ENCODE results near the gene MUC7. TPM values are rescaled to one million over a fixed set of nuclear protein-coding genes. Genes with fewer than 3 reads are reported as not detected.
A peak's percentile ranks its signal among the peaks of the same experiment; 100 is the strongest.

MUC7 gene
- total RNA-seq, 1 experiment from 2014 or later: not detected

GRCh38 chr4:70504733-70505132 lies 32.7 kb downstream of the MUC7 start:
- BruUV-seq (replicated peaks): no TSS peak
- no peaks in the 10 kb centered on the region for H3K36me3 Mint-ChIP-seq (ENCODE audit: insufficient read depth, unreplicated experiment)

GRCh38 chr4:70505151-70505748 lies 33.3 kb downstream of the MUC7 start:
- BruUV-seq (replicated peaks): no TSS peak
- H3K9me3 ChIP-seq: no peaks in the 10 kb centered on the region
- Mint-ChIP-seq H3K9me3 (ENCODE audit: unreplicated experiment) (no peaks in the 10 kb centered on the region), H3K27me3 (ENCODE audit: insufficient read depth, unreplicated experiment) (no peaks in the 10 kb centered on the region), H3K36me3 (ENCODE audit: insufficient read depth, unreplicated experiment) (no peaks in the 10 kb centered on the region), H3K4me3 (ENCODE audit: unreplicated experiment) (no peak overlapping the region), H3K4me1 (ENCODE audit: low read depth, unreplicated experiment) (no peaks in the 10 kb centered on the region), H3K27ac (ENCODE audit: unreplicated experiment) (no peak overlapping the region)
- H3K4me1 ChIP-seq: no peaks in the 10 kb centered on the region
- no peaks in the 10 kb centered on the region for H3K27me3 ChIP-seq (replicated peaks; ENCODE audit: control insufficient read depth, insufficient read depth, low read length)
- H3K36me3 ChIP-seq (ENCODE audit: control insufficient read depth, insufficient read depth, low read length): no peaks in the 10 kb centered on the region
- ChIA-PET POLR2A (no interaction called here), CTCF (no interaction called here)
- intact Hi-C loops (cut with micrococcal nuclease; ENCODE audit: unreplicated experiment): loop anchor here (1.0 to 2.0 kb wide), 5 partner anchors 54 to 624 kb away; no protein-coding TSS in a partner anchor
- H3K4me3 ChIP-seq (ENCODE audit: low read depth, low read length): no peak overlapping the region
- DNase-seq: peak; percentile 43 to 71
- peak; percentile 86 to 94 for TF ChIP-seq CTCF (IDR thresholded peaks at IDR 0.05; ENCODE audit: insufficient read depth in 1 of 2, low read depth in 1 of 2, low read length in 1 of 2, severe bottlenecking in 1 of 2, unreplicated experiment in 1 of 2)

More at GRCh38 chr4:70504733-70505132, 32.7 kb downstream of the MUC7 start:
- Mint-ChIP-seq H3K9me3 (ENCODE audit: unreplicated experiment) (no peaks in the 10 kb centered on the region), H3K27me3 (ENCODE audit: insufficient read depth, unreplicated experiment) (no peaks in the 10 kb centered on the region), H3K4me3 (ENCODE audit: unreplicated experiment) (no peak overlapping the region), H3K27ac (ENCODE audit: unreplicated experiment) (no peak overlapping the region), H3K4me1 (ENCODE audit: low read depth, unreplicated experiment) (no peaks in the 10 kb centered on the region)
- Histone ChIP-seq H3K4me1 (no peaks in the 10 kb centered on the region), H3K27me3 (replicated peaks; ENCODE audit: control insufficient read depth, insufficient read depth, low read length) (no peaks in the 10 kb centered on the region), H3K36me3 (ENCODE audit: control insufficient read depth, insufficient read depth, low read length) (no peaks in the 10 kb centered on the region), H3K4me3 (ENCODE audit: low read depth, low read length) (no peak overlapping the region), H3K9me3 (no peaks in the 10 kb centered on the region)
- ChIA-PET POLR2A (no interaction called here), CTCF (no interaction called here)
- intact Hi-C loops (cut with micrococcal nuclease; ENCODE audit: unreplicated experiment): loop anchor here (1.0 to 2.0 kb wide), 5 partner anchors 55 to 623 kb away; no protein-coding TSS in a partner anchor
- no peak for DNase-seq
- no peak for TF ChIP-seq CTCF (IDR thresholded peaks at IDR 0.05; ENCODE audit: insufficient read depth in 1 of 2, low read depth in 1 of 2, low read length in 1 of 2, severe bottlenecking in 1 of 2, unreplicated experiment in 1 of 2)

GRCh38 chr4:70508801-70509200 lies 36.8 kb downstream of the MUC7 start:
- Histone ChIP-seq H3K36me3 (ENCODE audit: control insufficient read depth, insufficient read depth, low read length) (no peaks in the 10 kb centered on the region), H3K27me3 (replicated peaks; ENCODE audit: control insufficient read depth, insufficient read depth, low read length) (no peaks in the 10 kb centered on the region), H3K4me3 (ENCODE audit: low read depth, low read length) (no peak overlapping the region), H3K4me1 (no peaks in the 10 kb centered on the region), H3K9me3 (no peaks in the 10 kb centered on the region)
- TF ChIP-seq CTCF (IDR thresholded peaks at IDR 0.05; ENCODE audit: insufficient read depth in 1 of 2, low read depth in 1 of 2, low read length in 1 of 2, severe bottlenecking in 1 of 2, unreplicated experiment in 1 of 2): no peak
- Mint-ChIP-seq H3K4me3 (ENCODE audit: unreplicated experiment) (no peak overlapping the region), H3K36me3 (ENCODE audit: insufficient read depth, unreplicated experiment) (no peaks in the 10 kb centered on the region), H3K27me3 (ENCODE audit: insufficient read depth, unreplicated experiment) (peaks cover 8% of the 10 kb centered on the region), H3K9me3 (ENCODE audit: unreplicated experiment) (no peaks in the 10 kb centered on the region), H3K4me1 (ENCODE audit: low read depth, unreplicated experiment) (no peaks in the 10 kb centered on the region), H3K27ac (ENCODE audit: unreplicated experiment) (no peak overlapping the region)
- ChIA-PET POLR2A (no interaction called here), CTCF (no interaction called here)
- no peak for DNase-seq
- BruUV-seq (replicated peaks): no TSS peak
- intact Hi-C loops (cut with micrococcal nuclease; ENCODE audit: unreplicated experiment): no loop called here

Measured in Caco-2 (cell line).